Measurements from ENCODE around the gene RPS27A. TPM values are rescaled to one million over a fixed set of nuclear protein-coding genes. Genes with fewer than 3 reads are reported as not detected.

Gene RPS27A
- total and polyA plus RNA-seq, 2 experiments from 2014 or later: 1,606 to 1,672 TPM

- peaks cover 16% of the 10 kb centered on the region for H3K36me3 ChIP-seq (ENCODE audit: insufficient read depth)
- Mint-ChIP-seq H3K36me3 (ENCODE audit: low read depth) (peaks cover 19% of the 10 kb centered on the region; the same call in 2 of the 3 replicates), H3K9me3 (no peaks in the 10 kb centered on the region), H3K27ac (no peak overlapping the region), H3K27me3 (ENCODE audit: insufficient read depth, low read depth, poor library complexity) (peaks cover 2% of the 10 kb centered on the region), H3K4me3 (no peak overlapping the region), H3K4me1 (no peaks in the 10 kb centered on the region)
- H3K27me3 ChIP-seq (ENCODE audit: insufficient read depth): no peaks in the 10 kb centered on the region
- H3K4me3 ChIP-seq: no peak overlapping the region
- ATAC-seq (no peak), DNase-seq (ENCODE audit: low spot score) (no peak)
- no peak overlapping the region for H3K4me2 ChIP-seq
- no peaks in the 10 kb centered on the region for H3K4me1 ChIP-seq (ENCODE audit: insufficient read depth)
- no peak overlapping the region for H2AFZ ChIP-seq
- no peaks in the 10 kb centered on the region for H3K79me2 ChIP-seq (replicated peaks; ENCODE audit: insufficient read depth)
- no peaks in the 10 kb centered on the region for H4K20me1 ChIP-seq (replicated peaks; ENCODE audit: insufficient read depth)
- TF ChIP-seq ZNF114 (CRISPR knock-in tag; IDR thresholded peaks at IDR 0.05): no peak
- TF ChIP-seq ETS1 (IDR thresholded peaks at IDR 0.05): no peak
- no peak for TF ChIP-seq EZH2 (IDR thresholded peaks at IDR 0.05; ENCODE audit: low read depth, unreplicated experiment)
- no peak for TF ChIP-seq STAT1 (IDR thresholded peaks at IDR 0.05; ENCODE audit: unreplicated experiment)
- no peak for TF ChIP-seq REST (IDR thresholded peaks at IDR 0.05; ENCODE audit: unreplicated experiment)
- TF ChIP-seq CTCF (conservative IDR thresholded peaks at IDR 0.05; ENCODE audit: low read depth in 2 of 2): no peak
- TF ChIP-seq CREB1 (CRISPR knock-in tag; IDR thresholded peaks at IDR 0.05; ENCODE audit: low read depth): no peak
- no peak for TF ChIP-seq NANOG (IDR thresholded peaks at IDR 0.05; ENCODE audit: borderline replicate concordance)
- TF ChIP-seq ZNF462 (CRISPR knock-in tag; IDR thresholded peaks at IDR 0.05): no peak
- no peak for TF ChIP-seq ZNF331 (CRISPR knock-in tag; IDR thresholded peaks at IDR 0.05; ENCODE audit: low read depth)
- TF ChIP-seq EZH2phosphoT487 (IDR thresholded peaks at IDR 0.05; ENCODE audit: unreplicated experiment): no peak
- TF ChIP-seq JUNB (IDR thresholded peaks at IDR 0.05; ENCODE audit: unreplicated experiment): no peak
- no peak for TF ChIP-seq POLR2AphosphoS5 (IDR thresholded peaks at IDR 0.05; ENCODE audit: low read depth)
- no peaks in the 10 kb centered on the region for H3K9me2 ChIP-seq (ENCODE audit: insufficient read depth)
- no peak overlapping the region for H3K27ac ChIP-seq (ENCODE audit: low read depth)
- H3F3A ChIP-seq (replicated peaks; ENCODE audit: low read depth): no peaks in the 10 kb centered on the region
These were observed 12.9 kb downstream of the RPS27A start for GRCh38 chr2:55245411-55245810.
